ENCODE data around the gene FBN1.
A peak's percentile ranks its signal among the peaks of the same experiment; 100 is the strongest.

FBN1 gene

DNA sequence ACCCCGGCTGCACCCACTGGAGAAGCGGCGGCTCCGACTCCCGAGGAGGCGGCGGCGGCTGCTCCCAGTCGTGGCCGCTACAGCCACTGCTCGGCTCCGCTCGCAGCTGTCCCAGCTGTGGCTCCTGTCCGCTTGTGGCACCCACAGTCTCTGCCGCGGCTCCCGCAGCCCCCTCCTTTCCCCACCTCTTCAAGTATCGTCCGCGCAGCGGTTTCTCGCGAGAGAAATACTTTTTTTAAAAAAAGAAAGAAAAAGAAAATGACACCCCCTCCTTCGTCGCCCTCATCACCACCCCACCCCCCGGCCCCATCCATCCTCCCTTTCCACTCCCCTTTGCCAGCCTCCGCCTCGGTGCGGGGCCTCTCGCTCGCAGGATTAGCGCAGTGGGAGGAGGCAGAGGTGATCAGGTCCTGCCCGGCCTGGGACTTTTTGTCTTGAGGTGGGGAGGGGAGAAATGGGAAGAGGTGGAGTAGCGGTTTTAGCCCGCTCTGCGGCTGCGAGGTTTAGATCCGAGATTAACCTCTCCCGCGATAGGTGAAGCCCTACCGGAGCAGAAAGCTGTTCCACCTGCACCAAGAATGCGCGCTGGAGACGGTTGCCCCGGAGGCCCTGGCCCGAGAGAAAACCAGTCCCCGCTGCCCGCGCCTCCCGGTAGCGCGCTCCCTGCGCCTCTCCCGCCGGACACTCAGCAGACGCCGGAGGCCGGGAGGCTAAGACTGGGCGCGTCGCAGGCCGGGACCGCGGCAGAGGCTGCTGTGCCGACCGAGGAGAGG, at the start of gene FBN1:
TSS of gene FBN1 (minus strand) at position 152 of the 773 bp plus-strand sequence. CDS start 940 bp downstream, outside the sequence.
- DNase-seq, result no peak

DNA sequence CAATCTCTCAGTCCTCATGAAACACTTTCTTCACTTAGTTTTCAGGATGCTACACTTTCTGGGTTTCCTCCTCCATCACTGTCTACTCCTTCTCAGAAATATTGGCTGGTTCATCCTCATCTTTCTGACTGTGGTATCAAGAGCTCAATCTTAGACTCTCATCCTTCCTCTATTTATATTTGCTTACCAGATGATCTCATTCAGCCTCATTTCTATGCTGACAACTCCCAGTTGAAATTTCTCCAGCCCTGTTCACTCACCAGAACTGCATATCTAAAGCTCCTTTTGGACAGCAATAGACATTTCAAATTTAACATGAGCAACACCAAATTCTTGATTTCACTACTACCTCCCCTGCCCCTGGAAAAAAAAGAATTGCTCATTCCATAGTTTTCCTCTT, 48.0 kb upstream of the FBN1 start:
- no peak for DNase-seq

DNA sequence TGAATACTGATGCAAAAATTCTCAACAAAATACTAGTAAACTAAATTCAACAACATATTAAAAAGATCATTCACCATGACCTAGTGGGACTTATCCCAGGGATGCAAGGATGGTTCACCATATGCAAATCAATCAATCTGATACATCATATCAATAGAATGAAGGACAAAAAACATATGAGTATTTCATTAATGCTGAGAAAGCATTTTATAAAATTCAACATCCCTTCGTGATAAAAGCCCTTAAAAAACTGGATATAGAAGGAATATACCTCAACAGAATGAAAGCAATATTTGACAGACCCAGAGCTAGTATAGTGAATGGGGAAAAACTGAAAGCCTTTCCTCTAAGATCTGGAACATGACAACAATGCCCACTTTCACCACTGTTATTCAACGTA, 43.0 kb upstream of the FBN1 start:
- DNase-seq, result no peak

DNA sequence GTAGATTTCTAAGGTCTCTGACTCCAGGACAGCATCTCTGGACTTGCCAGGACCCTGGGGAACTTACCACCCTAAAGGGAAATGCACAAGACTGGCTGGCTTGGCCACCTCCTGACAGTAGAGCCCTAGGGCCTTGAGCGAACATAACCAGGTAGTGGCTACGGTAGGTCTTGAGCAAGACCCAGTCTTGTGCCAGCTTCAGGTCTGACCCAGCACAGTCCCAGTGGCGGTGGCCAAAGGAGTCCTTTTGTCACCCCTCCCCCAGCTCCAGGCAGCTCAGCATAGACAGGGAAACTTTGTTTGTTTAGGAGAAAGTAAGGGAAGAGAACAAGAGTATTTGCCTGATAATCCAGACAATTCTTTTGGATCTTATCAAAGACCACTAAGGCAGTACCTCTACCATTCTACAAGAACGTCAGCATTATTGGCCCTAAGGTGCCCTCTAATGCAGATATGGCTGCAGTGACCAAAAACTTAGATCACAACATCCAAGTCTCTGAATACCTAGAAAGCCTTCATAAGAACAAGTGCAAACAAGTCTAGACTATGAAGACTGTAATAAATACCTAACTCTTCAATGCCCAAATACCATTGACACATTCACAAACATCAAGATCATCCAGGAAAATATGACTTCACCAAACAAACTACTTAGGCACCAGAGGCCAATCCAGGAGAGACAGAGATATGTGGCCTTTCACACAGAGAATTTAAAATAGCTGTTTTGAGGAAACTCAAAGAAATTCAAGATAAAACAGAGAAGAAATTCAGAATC, 38.7 kb upstream of the FBN1 start:
- DNase-seq, result no peak

DNA sequence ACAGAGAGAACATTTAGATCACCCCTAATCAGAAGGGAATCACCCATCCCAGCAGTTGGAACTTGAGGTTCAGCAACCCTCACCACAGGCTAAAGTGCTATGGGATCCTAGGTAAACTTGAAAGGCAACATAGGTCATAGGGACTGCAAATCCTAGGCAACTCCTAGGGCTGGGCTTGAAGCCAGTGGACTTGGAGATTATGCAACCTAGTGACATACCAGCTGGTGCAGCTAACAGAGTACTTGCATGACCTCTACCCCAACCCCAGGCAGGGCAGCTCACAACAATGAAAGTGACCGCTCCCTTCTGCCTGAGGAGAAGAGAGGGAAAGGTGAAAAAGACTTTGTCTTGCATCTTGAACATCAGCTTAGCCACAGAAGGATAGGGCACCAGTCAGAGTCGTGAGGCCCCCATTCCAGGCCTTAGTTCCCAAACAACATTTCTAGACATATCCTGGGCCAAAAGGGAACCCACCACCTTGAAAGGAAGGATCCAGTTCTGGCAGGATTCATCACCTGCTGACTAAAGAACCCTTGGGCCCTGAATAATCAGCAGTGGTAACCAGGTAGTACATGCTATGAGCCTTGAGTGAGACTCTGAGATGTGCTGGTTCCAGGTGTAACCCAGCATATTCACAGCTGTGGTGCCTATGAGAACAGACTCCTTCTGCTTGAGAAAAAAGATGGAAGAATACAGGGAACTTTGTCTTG, 37.6 kb upstream of the FBN1 start:
- no peak for DNase-seq

DNA sequence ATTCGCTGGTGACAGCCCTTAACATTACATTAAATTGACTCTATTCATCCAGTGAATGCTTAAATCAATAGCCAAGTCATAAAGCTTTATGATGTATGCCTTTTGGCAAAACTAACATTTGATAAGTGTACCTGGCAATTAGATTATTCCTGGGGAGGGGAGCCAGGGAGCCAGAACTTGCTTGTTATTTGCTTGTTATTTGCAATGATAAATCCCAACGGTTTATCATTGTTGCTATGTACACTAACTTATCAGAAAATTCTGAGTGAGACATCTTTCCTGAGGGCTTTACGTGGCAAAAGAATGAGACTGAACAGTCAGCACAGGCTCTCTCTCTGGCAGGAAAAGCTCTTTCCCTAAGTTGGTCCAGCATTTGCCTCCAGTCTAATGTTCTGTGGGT, 35.8 kb upstream of the FBN1 start:
- DNase-seq, result peak; percentile 26 to 65

DNA sequence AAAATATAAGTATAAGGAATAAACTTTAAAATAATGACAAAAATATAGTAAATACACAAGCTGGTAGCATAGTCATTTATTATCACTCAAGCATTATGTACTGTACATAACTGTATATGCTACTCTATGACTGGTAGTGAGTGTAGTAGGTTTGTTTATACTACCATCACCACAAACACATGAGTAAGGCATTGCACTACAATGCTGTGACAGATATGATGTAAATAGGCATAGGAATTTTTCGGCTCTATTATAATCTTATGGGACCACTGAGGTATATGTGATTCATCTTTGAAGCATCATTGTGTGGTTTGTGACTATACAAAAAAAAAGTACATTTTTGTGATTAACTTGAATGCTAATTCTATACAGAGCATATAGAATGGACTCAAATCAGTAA, 35.3 kb upstream of the FBN1 start:
- no peak for DNase-seq

DNA sequence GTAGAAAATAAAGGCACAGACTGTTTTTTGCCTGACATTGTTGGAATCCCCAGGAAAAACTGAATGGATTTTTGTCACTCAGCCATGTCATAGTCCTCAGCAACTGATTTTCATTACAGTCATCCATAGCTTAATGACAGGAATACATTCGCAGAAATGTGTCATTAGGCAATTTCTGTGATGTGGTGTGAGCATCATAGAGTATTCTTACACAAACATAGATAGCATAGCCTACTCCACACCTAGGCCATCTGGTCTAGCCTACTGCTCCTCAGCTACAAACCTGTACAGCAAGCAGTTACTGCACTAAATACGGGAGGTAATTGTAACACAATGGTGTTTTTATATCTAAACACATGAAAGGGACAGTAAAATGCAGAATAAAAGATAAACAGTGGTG, 34.4 kb upstream of the FBN1 start:
- DNase-seq, result no peak

DNA sequence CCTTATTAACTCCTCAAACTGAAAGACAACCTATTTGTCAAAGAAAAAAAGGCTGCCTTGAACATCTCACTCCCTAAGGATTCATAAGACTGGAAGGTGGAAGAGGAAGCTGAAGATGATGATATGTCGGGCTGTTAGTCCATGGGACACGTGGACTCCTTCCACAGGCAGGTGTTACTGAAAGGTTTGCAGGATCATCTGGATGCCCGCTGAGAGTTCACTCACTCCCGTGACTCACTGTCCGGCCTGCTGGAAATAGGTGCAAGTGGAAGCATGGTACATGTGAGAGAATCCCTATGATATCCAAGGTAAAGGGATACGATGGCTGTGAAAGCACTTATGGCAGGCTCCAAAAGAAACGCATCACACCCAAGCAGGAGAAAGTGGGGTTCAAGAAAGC, 33.3 kb upstream of the FBN1 start:
- DNase-seq, result no peak

DNA sequence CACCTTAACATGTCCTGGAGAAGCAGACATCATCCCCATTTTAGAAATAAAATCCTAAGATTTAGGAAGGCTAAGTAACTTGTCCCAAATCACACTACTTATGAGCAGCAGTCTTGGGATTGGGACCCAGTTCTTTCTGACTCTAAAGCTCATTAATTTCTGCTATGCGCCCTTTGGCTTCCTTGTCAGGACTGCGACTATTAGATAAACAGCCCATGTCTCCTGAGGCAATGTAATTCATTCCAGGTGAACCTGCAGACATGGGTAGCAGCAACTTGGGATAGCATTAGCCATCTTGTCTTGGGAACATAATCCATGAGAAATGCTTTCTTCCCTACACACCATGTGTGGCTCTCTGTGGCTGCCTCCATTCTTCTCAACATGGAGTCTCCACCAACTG, 32.3 kb upstream of the FBN1 start:
- DNase-seq, result no peak

DNA sequence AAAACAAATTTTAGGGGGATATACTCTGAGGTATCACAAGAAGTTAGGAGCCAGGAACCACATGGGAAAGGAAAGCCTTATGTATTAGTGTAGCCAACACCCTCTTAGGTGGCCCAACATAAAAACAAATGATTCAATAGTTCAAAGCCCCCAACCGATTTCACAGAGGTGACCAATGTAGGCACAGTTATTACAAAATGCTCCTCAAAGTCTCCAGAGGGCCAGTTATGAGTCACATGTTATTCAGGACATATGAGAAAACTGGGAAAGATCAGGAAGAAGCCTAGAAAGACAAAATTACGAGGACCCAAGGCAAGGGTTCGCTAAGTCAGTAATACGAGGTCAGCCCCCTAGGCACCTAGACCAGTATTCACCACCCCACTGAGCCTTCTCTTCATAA, 29.9 kb upstream of the FBN1 start:
- no peak for DNase-seq

DNA sequence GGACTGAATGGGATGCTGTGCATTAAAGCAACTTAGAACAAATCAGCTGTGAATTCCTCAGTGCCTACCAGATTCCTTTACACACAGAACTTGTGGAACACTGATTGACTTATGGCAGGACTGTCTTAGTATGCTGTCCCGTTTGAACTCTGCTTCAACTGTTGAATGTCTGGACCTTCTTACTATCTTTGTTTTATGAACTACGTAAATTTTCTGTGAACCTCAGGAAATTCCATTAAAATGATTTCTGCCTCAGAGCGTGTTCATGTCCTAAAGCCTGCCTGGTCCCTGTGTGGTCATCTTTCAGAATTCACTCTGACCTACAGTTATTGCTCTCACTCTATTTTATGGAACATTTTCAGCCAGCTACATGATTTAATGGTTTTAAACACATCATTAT, 29.4 kb upstream of the FBN1 start:
- no peak for DNase-seq

DNA sequence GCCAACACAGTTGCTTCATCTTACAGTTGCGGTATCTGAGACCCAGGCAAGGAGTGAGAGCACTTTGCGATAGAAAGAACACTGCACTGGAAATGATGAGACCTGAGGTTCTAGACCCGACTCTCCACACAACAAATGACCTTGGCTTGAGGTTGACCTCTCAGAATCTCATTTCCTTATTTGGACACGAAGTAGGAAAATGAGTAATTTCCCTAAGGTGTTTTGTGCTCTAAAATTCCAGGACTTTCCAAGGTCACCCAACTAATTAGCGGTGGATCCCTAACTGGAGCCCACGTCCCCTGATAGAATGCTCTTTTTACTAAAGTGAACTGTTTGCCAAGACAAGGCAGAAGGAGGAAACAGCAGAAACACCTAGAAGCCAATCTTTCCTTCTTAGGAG, 26.7 kb upstream of the FBN1 start:
- DNase-seq, result no peak

DNA sequence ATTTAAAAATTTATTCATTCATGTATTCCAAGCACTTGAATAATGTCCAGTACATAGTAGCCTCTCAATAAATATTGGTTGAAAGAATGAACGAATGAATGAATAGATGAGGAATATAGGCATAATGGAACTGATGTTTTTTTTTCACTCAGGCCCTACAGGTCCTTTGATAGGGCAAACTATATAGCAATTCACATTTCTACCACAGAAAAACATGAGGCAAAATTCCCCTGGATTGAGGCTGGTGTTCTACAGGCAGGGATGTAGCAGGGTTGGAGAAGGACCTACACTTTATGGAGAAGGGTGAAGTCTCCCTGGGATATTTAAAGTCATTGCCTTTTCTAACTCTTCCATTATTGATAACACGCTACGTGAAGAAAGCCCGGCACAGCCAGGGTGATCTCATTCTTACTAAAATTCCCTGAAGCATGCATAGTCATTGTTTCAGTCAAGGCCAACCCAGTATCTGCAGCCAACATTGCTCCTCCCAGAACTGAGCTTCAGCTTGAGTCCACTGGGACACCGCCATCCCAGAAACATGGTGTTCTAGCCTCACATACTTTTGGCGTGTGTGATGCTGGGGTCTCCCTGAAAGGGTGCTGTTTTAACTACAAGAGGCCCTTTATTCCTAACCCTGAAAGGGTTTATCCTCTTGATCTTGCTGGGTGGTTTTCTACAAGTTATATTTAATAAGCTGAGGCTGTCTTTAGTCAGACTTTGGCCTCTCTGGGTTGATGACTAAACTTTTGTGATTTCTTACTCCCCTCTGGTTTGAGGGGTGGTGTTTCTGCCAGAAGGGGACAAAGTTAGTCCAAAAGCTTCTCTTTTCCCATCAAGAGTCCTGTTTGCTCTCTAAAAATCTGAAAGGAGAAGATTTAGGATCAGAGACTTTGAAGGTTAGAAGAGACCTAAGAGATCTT, 25.9 kb upstream of the FBN1 start:
- no peak for DNase-seq

DNA sequence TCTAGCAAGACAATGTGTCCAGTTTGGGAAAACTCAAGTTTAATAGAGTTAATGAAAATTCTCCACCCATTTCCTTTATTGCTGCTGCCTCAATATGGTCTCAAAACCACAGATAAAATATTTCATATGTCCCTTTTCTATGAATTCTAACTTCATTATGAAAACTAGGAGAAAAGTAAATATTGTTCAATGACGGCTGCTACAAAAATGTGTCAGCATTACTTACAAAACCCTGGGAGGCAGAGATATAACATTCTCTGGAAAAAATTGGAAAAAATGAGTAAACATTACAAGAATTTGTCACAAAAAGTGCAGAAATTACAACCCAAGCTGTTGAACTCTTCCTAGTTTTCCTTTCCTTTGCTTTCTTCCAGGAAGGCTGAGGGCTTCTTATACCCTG, 22.2 kb upstream of the FBN1 start:
- DNase-seq, result no peak

DNA sequence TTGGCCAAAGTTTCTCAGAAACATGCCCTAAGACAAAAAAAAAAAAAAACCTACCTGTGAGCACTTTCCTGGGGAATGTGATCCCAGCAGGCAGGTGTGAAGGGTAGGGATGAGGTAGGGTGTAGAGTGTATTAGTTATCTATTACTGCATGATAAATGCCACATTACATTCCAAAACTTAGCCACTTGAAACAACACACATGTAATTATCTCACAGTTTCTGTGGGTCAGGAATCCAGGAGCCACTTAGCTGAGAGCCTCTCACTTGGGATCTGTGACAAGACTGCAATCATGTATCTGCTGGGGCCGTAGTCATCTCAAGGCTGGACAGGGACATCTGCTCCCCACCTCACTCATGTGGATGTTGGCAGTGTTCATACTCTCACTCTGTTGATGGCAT, 18.9 kb upstream of the FBN1 start:
- DNase-seq, result no peak

DNA sequence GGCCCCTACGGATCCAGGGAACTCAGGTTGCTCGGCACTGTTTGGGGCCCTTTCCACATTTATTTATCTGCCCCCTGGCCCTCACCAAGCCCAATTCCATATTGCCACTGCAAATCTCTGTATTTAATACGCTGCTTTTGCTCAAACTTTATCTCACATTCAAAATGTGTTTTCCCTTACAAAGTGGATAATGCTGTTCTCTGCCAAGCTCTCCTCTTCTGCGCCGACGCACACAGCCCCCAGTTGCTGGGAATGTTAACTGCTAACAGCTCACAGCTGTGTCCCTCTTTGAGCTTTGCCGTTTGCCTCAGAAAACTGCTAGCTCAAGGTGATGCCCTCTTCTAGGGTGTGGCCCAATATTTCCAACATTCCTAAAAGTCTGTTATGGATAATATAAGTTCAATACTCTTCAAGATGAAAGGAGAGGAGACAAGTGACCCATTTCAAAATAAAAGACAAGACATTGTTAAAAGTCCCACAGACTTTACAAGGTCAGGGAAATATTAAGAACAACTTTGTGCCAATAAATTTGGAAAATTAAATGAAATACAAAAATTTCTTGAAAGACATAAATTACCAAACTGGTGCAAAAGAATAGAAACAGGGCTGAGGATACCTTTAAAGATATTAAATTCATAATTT, 12.6 kb upstream of the FBN1 start:
- DNase-seq, result no peak

DNA sequence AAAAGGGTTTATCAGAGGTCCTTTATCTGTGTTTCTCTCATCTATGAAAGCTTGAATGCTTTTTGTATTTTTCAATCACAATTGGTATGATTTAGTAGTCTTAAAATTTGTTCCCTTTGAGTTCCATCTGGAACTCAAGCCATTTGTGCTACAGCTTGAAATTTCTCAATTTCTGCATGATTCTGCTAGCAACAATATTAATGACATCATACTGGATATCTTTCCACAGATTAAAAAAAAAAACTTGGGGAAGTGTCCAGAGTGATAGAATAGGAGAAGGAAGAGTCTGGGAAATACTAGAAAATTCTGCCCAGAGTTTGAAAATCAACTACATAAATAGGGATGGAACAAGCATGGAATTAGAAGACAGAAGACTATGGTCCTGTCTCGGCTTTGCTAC, 9.3 kb upstream of the FBN1 start:
- no peak for DNase-seq

DNA sequence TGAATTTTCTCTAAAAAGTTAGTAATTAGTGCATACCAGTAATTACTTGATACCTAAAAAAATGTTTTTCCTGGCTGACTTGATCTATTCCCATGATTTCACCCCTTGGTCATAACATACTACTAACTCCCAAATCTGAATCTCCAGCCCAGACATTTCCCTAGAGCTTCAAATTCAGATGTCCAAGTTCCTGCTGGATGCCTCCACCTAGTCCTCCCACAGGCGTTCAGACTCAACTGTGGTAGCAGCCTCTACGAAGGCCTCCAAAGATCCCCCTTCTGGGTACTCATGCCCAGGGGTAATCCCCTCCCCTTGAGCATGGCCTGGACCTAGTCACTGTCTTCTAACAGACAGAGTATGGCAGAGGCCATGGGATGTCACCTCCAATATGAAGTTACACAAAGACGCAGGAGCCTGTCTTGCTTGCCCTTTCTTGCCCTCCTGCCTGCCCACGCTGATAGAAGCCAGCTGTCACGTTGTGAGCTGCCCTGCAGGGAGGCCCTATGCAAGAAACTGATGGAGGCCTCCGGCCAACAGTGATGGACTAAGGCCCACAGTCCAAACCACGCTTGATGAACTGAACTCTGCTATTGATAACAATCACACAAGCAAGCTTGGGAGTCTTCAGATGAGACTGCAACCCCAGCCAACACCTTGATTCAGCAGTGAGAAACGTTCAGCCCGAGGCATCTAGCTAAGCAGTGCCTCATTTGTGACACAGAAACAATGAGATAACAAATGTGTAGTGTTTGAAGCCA, 8.6 kb upstream of the FBN1 start:
- DNase-seq, result no peak

DNA sequence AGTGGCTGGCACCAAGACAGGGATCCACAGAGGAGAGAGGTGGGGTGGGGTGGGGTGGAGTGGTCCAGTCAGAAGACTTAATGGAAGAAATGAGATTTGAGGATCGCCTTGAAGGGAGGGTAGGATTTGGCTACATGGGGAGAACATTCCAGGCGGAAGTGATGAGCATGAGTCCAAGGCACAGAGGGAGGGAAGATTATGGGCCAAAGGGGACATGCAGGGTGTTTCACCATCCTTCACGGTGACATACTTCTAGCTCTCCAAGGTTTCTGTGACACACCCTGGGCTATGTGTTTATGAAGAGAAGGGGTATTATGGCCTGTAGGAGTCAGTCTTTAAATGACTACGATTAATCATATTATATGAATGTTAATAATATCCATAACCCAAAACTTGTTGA, 7.7 kb upstream of the FBN1 start:
- DNase-seq, result no peak

DNA sequence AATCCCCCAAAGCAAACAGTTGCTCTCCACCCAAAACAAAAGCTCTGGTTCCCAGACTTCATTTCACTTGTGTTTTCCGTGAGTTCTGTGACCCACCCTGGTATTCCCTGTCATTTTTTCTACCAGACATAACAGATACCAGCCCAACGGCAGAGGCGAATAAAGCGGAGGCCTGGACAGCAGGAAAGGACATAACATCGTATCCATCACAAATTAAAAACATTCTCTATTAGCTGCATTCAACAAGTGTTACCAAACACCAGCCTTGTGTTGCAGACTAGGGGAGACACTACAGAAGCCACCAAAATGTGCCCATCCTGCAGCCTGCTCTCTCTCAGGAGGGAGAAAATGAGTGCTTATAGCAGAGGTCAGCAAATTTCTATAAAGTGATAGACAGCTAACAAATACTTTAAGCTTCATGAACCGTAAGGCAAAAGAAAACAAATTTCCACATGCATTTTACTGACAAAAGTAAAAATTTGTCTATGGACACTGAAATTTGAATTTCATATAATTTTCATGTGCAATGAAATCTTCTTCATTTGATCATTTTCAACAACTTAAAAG, 7.1 kb upstream of the FBN1 start:
- DNase-seq, result no peak
